Measurements from ENCODE around the gene AJAP1. TPM values are rescaled to one million over a fixed set of nuclear protein-coding genes. Genes with fewer than 3 reads are reported as not detected.

AJAP1 gene
- total and polyA plus RNA-seq, 2 of the 13 experiments (the other 11 are each of a cell fraction or from before 2014, with no cell fraction given): not detected

DNA sequence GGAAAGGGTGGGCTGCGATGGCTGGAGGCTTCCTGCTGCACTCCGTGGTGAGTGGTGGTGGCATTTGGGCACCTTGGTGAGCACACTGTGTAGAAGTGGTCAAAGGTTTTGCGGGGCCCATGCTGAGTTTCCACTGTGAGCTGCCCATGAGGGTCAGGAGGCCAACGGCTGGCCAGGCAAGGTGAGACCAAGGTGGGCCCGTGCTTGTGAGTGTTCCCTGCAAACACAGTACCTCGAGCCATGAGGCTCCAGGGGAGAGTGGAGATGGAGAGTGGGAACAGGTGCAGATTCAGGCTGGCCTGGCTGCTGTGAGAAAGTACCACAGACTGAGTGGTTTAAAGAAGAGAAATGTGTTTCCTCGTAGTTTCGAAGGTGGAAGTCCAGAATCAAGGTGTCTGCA is 40.8 kb downstream of the AJAP1 start (continued):
- TF ChIP-seq, protein P1, sequence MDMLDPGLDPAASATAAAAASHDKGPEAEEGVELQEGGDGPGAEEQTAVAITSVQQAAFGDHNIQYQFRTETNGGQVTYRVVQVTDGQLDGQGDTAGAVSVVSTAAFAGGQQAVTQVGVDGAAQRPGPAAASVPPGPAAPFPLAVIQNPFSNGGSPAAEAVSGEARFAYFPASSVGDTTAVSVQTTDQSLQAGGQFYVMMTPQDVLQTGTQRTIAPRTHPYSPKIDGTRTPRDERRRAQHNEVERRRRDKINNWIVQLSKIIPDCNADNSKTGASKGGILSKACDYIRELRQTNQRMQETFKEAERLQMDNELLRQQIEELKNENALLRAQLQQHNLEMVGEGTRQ (IDR thresholded peaks at IDR 0.05; ENCODE audit: low read depth, low read length): no peak
- TF ChIP-seq, protein P1 (CRISPR knock-in tag; IDR thresholded peaks at IDR 0.05; ENCODE audit: borderline replicate concordance): no peak
- TF ChIP-seq MLLT10 (CRISPR knock-in tag; IDR thresholded peaks at IDR 0.05) (no peak), ATAD3A (CRISPR knock-in tag; IDR thresholded peaks at IDR 0.05) (no peak), REPIN1 (CRISPR knock-in tag; IDR thresholded peaks at IDR 0.05; ENCODE audit: borderline replicate concordance, low read depth) (no peak)

DNA sequence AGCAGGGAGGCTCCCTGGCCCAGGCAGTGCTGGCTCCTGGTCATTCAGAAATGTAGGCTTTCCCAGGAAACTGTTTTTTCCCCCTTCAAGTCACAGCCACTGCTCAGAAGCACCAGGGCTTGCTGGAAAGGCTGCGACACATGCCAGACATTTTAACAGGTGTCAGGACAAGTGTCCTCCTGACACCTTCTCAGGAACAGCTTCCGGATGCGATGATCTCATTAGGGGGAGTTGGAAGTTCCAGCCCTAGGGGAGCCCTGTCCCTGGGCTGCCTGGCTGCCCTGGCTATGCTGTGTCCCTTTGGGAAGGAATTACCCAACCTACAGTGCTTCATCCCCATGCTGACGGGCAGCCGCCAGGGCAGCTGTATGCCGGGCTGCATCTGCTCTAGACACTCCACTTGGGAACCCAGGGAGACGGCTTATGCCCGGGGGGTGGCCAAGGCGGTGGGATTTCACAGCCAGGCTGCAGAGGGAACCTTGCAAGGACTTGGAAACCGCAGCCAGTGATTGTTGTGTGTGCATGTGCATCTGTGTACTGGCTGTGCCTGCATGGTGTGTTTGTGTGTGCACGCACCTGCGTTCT is 41.8 kb downstream of the AJAP1 start:
- Histone ChIP-seq H3K9me3 (ENCODE audit: low read length) (no peaks in the 10 kb centered on the region), H4K20me1 (ENCODE audit: insufficient read depth, low read length) (no peaks in the 10 kb centered on the region), H3K27ac (ENCODE audit: extremely low read length, insufficient read depth, low read length) (no peak overlapping the region), H3K27me3 (ENCODE audit: control insufficient read depth in 1 of 2, insufficient read depth in 2 of 2, low read length in 2 of 2) (peaks cover 1 to 5% of the 10 kb centered on the region in 2 experiments; a peak in 3 of 5 replicates), H3K4me3 (replicated peaks in 1 of 3; ENCODE audit: insufficient read depth in 1 of 3, low read depth in 2 of 3, low read length in 3 of 3) (no peak overlapping the region), H3K4me2 (ENCODE audit: low read depth, low read length) (no peak overlapping the region), H3K36me3 (replicated peaks in 1 of 2; ENCODE audit: control insufficient read depth in 1 of 2, insufficient read depth in 2 of 2, low read length in 2 of 2) (no peaks in the 10 kb centered on the region), H3K79me2 (ENCODE audit: insufficient read depth, low read length) (no peaks in the 10 kb centered on the region), H3K9ac (ENCODE audit: insufficient read depth, low read depth, low read length) (no peak overlapping the region), H3K4me1 (ENCODE audit: insufficient read depth, low read length) (no peaks in the 10 kb centered on the region), H2AFZ (ENCODE audit: low read length) (no peak overlapping the region)
- TF ChIP-seq SP2 (CRISPR knock-in tag; IDR thresholded peaks at IDR 0.05) (no peak), ZNF619 (CRISPR knock-in tag; IDR thresholded peaks at IDR 0.05) (no peak), ZNF510 (CRISPR knock-in tag; IDR thresholded peaks at IDR 0.05; ENCODE audit: low read depth) (no peak)
- ChIA-PET POLR2A (no interaction called here), CTCF (ENCODE audit: low intra/inter-chr PET ratio, low total read pairs) (no interaction called here)
- intact Hi-C loops (cut with micrococcal nuclease; ENCODE audit: unreplicated experiment): no loop called here
- BruUV-seq (replicated peaks): no TSS peak
- FAIRE-seq: no peak
- ATAC-seq: no peak
- WGBS (ENCODE audit: low lambda C conversion rate): 100% methylated on average over 2 of the region's 12 CpGs
- no peak for DNase-seq (ENCODE audit: low spot score)
- in situ Hi-C loops (cut with HindIII; ENCODE audit: extremely low pct_ligation_motif_present, low pct_unique_long_range_greater_than_20kb): no loop called here
